Sigmoid colon (tissue), 4 donors: ENCODE data around the gene CREB1.

Source experiments
- POLR2A ChIP-seq, 2 donors: fragments of 450-650 bp; IDR thresholded peaks; one replicate each; pipeline ENCODE4 v1.6.1; 2016; ENCODE audit warnings: antibody characterized with exemption in 2 of 2, mild to moderate bottlenecking in 2 of 2, moderate library complexity in 2 of 2
- POLR2AphosphoS5 ChIP-seq, 4 donors: sonication (generic); formaldehyde crosslinking; IDR thresholded peaks; one replicate each; pipeline ENCODE4 v1.6.1; 2017; ENCODE audit warnings: antibody characterized with exemption in 4 of 4
- TF ChIP-seq, protein P1 (sequence below), 4 experiments: fragments of 450-650 bp in 3 of 4; fragments of 200-600 bp in 1 of 4; IDR thresholded peaks; one replicate each; pipeline ENCODE4 v1.5.1; 2016 to 2019; ENCODE audit warnings: antibody characterized with exemption in 4 of 4, mild to moderate bottlenecking in 3 of 4, moderate library complexity in 2 of 4

DNA sequence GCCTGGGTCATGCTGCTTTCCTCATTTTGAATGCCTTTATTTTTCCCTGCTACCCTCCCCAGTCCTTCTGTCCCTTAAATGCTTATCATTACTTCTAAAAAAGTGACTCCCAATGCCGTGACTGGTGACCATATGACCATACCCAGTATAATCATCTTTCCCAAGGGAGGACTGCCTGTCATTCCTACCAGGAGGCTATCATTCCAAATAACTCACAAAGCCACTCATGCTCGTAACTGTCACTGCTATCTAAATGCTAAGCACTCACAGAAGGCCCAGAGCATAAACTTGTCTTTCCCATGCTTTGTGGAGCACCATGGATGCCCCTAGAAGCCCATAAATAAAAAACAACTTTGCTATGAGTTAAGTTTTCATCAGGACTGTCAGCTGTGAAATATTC is 38.7 kb upstream of the CREB1 start:
- TF ChIP-seq, protein P1, sequence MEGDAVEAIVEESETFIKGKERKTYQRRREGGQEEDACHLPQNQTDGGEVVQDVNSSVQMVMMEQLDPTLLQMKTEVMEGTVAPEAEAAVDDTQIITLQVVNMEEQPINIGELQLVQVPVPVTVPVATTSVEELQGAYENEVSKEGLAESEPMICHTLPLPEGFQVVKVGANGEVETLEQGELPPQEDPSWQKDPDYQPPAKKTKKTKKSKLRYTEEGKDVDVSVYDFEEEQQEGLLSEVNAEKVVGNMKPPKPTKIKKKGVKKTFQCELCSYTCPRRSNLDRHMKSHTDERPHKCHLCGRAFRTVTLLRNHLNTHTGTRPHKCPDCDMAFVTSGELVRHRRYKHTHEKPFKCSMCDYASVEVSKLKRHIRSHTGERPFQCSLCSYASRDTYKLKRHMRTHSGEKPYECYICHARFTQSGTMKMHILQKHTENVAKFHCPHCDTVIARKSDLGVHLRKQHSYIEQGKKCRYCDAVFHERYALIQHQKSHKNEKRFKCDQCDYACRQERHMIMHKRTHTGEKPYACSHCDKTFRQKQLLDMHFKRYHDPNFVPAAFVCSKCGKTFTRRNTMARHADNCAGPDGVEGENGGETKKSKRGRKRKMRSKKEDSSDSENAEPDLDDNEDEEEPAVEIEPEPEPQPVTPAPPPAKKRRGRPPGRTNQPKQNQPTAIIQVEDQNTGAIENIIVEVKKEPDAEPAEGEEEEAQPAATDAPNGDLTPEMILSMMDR (IDR thresholded peaks at IDR 0.05) = no peak
- TF ChIP-seq POLR2A (IDR thresholded peaks at IDR 0.05) (no peak), POLR2AphosphoS5 (IDR thresholded peaks at IDR 0.05) (no peak)
